MV-4-11 (cell line): ENCODE data around the gene IRF5.

Source experiments
- DNase-seq: peaks from one replicate; lab custom pipeline; 2025; lab: John Stamatoyannopoulos, UW

Gene IRF5, protein sequence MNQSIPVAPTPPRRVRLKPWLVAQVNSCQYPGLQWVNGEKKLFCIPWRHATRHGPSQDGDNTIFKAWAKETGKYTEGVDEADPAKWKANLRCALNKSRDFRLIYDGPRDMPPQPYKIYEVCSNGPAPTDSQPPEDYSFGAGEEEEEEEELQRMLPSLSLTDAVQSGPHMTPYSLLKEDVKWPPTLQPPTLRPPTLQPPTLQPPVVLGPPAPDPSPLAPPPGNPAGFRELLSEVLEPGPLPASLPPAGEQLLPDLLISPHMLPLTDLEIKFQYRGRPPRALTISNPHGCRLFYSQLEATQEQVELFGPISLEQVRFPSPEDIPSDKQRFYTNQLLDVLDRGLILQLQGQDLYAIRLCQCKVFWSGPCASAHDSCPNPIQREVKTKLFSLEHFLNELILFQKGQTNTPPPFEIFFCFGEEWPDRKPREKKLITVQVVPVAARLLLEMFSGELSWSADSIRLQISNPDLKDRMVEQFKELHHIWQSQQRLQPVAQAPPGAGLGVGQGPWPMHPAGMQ

DNA sequence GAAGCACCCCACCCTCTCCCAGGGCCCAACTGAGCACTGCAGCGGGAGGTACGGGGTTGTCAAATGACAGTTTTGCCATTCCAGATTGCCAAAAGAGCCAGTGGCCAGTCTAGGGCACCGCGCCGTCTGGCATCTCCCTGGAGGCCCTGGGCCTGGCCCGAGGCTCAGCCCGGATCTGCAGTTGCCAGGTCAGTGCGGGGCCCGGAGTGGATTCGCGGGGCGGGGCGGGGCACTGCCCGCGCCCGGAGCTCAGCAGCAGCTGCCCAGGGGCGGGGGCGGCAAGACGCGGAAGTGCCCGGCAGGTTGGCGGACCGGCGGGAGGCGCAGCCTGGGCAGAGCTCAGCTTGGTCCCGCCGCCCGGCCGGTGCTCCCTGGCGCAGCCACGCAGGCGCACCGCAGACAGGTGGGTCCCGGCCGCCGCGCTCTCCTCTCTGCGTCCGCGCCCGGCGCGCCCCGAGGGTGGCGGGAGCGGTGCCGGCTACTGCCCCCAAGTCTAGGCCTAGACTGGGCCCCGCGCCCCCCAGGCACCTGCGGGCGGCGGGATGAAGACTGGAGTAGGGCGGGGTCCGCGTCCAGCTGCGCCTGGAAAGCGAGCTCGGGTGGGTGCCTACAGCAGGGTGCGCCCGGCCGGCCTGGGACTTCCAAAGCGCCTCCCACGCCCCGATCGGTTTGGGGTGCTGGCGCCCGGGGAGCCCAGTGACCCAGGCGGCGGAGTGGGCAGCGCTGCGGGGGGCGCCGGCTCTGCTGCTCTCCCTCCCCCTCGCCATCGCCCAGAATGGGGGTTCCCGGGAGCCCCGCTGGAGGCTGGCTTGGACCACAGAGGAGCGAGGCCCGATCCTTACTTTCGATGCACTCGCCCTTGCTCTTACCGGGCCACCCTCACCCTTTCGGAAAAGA is at the start of gene IRF5:
Gene IRF5 (plus strand): TSS at position 281 of the 897 bp plus-strand sequence. CDS start 4,155 bp downstream, outside the sequence.
- DNase-seq, result peak; percentile 27

- DNase-seq, result no peak
Measured at GRCh38 chr7:128888039-128888755, 49.5 kb upstream of the IRF5 start.

DNA sequence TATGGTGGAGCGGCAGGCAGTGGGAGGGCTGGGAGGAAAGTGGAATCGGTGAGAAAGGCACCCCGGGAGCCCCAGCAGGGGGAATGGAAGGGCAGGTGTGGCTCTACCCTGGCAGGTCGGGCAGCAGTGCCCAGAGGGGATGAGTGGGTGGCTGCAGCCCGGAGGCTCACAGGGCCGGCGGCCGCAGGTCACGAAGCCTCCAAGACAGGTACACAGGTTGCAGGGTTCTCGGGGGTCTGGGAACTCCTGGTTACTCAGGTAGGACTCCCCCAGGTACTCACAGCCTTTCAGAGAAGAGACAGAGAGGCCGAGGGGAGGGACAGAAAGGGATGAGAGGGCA is 49.0 kb upstream of the IRF5 start:
- DNase-seq, result no peak

DNA sequence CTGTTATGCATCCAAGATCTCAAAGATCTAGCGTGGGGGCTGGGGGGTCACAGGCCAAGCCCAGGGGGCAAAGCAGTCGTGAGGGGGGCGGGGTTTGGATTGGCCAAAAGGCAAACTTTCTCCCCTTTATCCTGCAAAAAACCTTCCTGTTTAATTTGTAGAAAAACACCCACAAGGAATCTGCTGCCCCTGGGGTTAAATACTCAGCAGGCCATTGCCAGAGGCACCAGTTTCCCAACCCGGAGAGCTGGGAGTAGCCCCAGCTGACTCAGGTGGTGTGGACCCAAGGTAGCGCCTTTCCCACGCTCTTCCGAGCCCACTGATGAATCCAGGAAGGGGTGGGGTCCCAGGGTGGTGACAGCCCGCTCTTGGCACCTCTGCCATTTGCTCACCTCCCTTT is 48.6 kb upstream of the IRF5 start:
- DNase-seq, result no peak

GRCh38 chr7:128890306-128891109 is 47.2 kb upstream of the IRF5 start:
- no peak for DNase-seq

DNA sequence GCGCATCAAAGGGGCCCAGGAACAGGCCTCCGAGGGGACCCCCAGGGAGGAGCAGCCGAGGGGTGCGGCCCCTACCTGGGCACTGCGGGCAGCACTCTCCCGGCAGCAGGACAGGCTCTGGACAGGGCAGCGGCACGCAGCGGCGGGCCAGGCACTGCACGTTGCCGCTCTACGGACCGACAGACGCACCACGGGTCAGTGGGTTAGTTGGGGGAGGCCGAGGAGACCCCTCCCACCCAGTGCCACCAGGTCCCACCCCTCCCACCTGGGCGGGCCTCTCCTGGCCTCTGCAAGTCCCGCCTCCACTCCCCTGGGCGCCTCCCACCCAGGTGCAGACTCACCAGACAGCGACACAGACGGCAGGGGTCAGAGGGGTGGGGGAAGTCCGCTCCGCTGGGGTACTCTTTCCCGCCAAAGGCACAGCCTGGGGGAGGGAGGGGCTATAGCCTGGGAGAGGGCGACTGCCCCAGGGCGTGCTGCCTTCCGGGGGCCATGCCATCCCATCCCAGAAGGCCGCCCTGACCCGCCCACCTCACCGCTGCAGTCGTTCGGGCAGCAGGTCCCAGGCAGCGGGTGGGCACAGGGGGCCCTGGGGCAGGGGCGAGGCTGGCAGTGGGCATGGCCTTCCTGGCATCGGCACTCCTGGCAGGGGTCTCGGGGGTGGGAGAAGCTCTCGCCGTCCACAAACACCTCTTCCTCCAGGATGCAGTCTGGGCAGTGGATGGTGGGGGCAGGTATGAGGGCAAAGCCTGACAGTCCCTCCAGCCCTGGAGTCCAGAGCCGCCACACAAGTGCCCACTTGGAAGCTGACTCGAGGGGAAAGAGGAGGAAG is 46.4 kb upstream of the IRF5 start:
- no peak for DNase-seq

- no peak for DNase-seq
Measured at GRCh38 chr7:128891942-128892269, 45.8 kb upstream of the IRF5 start.

GRCh38 chr7:128892521-128893250 is 45.0 kb upstream of the IRF5 start:
- DNase-seq, result no peak

- no peak for DNase-seq
Measured at GRCh38 chr7:128893251-128894100, 44.3 kb upstream of the IRF5 start.

DNA sequence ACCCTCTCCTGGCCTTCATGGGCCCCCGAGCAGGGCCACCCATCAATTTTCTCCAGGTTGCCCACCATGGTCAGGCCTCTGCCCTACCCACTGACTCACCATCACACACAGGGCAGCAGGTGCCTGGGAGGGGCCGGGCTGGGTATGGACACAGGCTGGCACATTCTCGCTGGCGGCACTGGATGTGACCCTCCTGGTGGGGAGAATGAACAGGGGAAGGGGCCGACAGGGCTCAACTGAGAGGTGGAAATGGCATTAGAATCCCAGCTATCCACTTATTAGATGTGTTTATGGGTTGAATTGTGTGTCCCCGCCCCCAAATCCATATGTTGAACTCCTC is 43.7 kb upstream of the IRF5 start:
- no peak for DNase-seq

DNA sequence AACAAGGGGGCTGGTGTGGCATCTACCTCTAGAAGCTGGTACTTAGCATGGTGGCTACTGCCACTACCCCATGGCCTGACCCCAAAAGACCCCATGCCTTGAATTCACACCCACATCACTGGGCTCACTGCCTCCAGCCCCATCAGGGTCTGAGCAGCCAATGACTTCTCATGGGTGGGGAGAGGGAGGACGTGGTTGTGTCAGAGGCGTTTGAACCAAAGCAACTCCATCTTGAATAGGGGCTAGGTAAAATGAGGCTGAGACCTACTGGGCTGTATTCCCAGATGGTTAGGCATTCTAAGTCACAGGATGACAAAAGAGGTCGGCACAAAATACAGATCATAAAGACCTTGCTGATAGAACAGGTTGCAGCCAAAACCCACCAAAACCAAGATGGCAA is 42.4 kb upstream of the IRF5 start:
- DNase-seq, result no peak

DNA sequence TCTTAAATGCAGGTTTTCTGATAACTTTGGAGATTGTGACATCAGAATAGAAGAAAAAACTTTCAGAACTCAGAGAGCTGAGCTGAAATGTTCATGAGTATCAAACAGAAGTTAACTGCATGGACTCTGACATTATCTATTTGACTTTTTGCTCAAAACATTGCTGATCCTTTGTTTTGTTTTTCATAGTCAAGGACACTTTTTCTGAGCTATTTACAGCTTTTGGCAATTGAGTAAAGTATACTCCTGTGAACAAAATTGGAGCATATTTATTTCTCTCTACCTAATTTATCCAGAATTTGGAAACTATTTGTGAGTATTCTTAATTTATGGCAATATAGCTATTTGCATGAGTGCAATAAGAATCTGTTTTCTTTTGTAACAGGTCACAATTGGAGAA is 38.3 kb upstream of the IRF5 start:
- no peak for DNase-seq

DNA sequence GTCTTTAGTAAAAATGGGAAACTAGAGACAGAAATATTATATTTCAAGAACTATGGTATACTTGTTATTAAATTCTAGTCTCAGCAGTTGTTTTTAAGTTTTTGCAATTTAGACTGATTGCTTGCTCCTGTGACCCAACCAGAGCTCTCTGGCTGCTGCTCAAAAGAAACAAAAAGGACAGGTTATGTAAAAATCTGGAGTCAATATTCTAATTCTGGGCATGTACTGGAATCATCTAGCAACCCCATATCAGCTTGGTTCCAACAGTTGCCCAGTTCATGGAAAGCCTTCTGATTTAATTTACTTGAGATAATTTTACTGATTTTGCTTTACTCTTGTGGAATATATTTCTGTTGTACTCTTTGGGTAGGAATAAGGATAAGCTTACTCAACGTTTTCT is 37.5 kb upstream of the IRF5 start:
- DNase-seq, result no peak

DNA sequence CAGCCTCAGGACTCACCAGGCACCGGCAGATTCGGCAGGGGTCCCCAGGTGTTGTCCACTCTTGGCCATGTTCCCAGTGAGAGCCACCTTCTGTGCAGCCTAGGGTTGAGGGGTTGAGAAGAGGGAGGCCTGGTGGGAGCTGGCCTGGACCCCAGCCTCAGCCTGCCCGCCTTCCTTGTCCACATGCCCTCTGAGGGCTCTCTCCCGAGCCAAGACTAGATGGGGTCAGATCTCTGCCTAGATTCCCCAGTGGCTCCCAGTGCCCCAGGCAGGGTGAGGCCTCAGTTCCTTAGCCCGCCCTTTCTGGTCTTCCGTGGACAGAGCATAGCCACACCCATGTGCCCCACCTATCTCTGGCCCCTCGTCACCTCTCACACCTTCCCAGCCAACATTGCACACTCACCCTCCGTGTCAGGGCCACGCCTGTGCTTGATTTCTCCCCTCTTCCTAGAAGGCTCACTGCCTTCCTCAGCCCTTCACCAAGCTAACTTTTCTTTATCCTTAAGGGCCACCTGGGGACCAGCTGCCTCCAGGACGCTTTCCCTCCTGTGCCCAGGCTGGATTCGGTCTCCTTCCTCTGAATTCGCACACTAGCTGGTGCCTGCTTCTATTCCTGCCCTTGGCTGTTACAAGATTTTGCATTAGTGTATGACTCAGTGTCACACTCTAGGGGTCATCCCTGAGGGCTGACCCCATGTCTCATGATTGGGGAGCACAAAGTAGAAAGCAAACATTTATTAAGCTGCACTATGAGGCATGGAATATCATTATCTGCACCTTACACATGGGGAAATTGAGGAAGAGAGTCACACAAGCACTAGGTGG is 34.8 kb upstream of the IRF5 start:
- no peak for DNase-seq

DNA sequence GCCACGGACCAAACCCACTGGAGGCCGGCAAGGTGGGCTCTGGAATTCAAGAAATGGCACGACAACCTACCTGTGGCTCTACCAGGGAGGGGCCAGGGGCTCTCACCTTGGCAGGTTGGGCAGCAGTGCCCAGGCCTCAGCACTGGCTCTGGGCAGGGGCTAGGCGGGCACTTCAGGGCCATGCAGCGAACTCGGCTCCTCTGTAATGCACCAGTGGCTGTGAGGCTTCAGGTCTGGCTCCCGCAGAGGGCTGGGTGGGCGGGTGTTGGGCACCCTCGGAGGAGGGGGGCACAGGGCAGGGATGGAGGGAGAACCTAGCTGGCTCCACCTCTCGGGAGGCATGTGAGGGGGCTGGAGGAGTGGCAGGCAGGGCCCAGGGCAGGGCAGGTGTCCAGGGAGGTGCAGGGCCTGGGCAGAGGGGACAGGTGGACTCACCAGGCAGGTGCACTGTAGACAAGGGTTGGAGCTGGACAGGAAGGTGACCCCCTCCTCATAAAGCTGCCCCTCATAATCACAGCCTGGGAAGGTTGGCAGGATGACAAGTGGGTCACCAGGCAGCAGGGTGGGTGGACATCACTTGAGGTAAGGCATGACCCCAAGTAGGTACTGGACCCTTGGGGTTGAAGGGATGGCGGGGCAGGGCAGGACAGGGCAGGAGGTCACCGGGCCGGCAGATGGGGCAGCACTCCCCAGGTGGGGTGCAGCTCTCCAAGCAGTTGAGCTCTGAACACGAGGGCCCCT is 33.9 kb upstream of the IRF5 start:
- no peak for DNase-seq

DNA sequence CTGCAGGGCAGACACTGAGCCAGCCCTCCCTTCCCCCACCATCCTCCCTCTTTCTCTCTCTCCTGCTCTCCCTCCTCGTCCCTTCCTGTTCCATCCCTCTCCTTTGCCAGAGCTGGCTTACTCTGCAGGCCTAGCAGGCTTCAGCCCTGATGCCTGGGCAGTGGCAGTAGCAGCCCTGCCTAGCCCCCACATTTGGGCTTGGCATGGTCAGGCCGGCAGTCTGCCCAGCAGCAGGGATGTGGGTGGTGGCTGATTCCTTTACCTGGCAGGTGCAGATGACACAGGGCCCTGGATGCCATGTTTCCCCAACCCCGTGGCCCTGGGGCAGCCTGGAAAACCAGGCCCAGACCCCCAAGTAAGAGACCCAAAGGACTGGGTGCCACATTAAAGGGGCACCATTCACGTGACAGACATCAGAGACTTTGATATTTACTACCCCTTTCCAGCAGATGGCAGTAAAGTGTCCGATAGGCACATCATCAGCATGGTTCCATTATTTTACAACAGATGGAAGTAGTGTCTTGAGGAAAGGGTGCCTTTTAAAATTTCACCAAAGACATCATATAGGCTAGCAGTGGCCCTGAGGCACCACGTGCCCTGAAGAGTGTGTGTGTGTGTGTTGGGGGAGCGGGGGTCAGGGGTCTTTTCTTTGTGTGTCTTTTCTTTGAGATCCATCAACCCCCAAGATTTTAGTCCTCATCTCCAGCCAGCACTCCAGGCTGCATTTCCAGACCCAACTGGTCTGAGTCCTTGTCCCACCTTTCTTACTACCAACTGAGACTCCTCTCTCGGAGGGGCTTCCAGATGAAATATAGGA is 33.1 kb upstream of the IRF5 start:
- DNase-seq, result peak; percentile 75
